Gastroesophageal sphincter (tissue), 4 donors: ENCODE results near the gene DUSP3. TPM values are rescaled to one million over a fixed set of nuclear protein-coding genes. Genes with fewer than 3 reads are reported as not detected.

Source experiments
- ATAC-seq: fragments of 150-250 bp; one replicate; pipeline ENCODE4 v1.9.1; 2016; ENCODE audit warnings: mild to moderate bottlenecking, moderate library complexity
- H3K27ac ChIP-seq, 4 donors: fragments of 200-600 bp; sonication (generic) in 3 of 4; 1 replicate in 3 of 4; 2 replicates in 1 of 4; pipeline ENCODE4 v1.5.1; 2016 to 2019
- H3K27me3 ChIP-seq: fragments of 200-600 bp; sonication (generic); one replicate; pipeline ENCODE4 v1.5.1; 2019
- H3K36me3 ChIP-seq, 2 donors: fragments of 200-600 bp; sonication (generic); one replicate each; pipeline ENCODE4 v1.5.1; 2019; ENCODE audit warnings: control low read depth in 1 of 2
- H3K4me1 ChIP-seq, 3 donors: fragments of 200-600 bp; sonication (generic); 1 replicate in 2 of 3; 2 replicates in 1 of 3; pipeline ENCODE4 v1.5.1; 2016 to 2019; ENCODE audit warnings: control low read depth in 2 of 3
- H3K4me3 ChIP-seq, 2 donors: fragments of 200-600 bp; sonication (generic); one replicate each; pipeline ENCODE4 v1.5.1; 2019; ENCODE audit warnings: mild to moderate bottlenecking in 1 of 2, moderate library complexity in 1 of 2
- H3K9me3 ChIP-seq, 3 donors: fragments of 200-600 bp; sonication (generic); one replicate each; pipeline ENCODE4 v1.5.1; 2017 to 2019; ENCODE audit warnings: control low read depth in 2 of 3
- EP300 ChIP-seq: sonication (generic); formaldehyde crosslinking; IDR thresholded peaks from one replicate; pipeline ENCODE4 v1.6.1; 2017; ENCODE audit warnings: antibody characterized with exemption, mild to moderate bottlenecking
- POLR2A ChIP-seq, 2 donors: fragments of 450-650 bp; IDR thresholded peaks; one replicate each; pipeline ENCODE4 v1.6.1; 2017; ENCODE audit warnings: antibody characterized with exemption in 2 of 2, mild to moderate bottlenecking in 2 of 2, moderate library complexity in 1 of 2
- POLR2AphosphoS5 ChIP-seq: sonication (generic); formaldehyde crosslinking; IDR thresholded peaks from one replicate; pipeline ENCODE4 v1.6.1; 2017; ENCODE audit warnings: antibody characterized with exemption
- WGBS, 2 donors: methylation state at CpG; one replicate each; pipeline ENCODE4 v1.1.5; 2018; ENCODE audit warnings: low coverage in 1 of 2; 5-methylcytosine and 5-hydroxymethylcytosine counted together
- total RNA-seq, 4 donors: library from RNA; depleted of rRNA; stranded (reverse); fragments of >200 nt; gene quantifications; one replicate each; pipeline ENCODE4 v1.1.0, GENCODE V29; 2016
- TF ChIP-seq, protein P1 (sequence below), 4 experiments: fragments of 200-600 bp in 2 of 4; fragments of 450-650 bp in 2 of 4; sonication (generic) in 1 of 4; IDR thresholded peaks; one replicate each; pipeline ENCODE4 v1.5.1; 2017 to 2019; ENCODE audit warnings: antibody characterized with exemption in 4 of 4, mild to moderate bottlenecking in 2 of 4, moderate library complexity in 2 of 4

The DUSP3 gene
- total RNA-seq, 4 donors from 2014 or later, result 127 to 228 (median 154) TPM

DNA sequence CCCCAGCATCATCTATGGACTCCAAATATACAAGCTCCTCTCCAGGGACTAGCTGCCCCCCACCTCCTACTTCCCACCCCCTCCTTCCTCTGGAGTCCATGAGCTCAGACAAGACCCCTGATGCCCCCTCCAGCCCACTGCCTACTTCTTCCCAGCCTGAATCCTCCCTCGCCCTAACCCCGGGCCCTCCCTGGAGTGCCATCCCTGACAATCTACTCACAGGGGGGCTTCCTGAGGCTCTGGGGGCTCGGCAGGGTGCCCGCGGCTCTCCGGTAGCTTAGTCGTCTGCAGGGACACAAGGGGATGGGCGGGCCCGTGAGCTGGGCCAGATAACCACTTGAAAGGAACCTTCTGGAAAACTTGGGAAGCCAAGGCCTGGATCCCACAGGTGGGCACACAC, 39.0 kb upstream of the DUSP3 start:
- TF ChIP-seq POLR2AphosphoS5 (no peak), EP300 (no peak), POLR2A (IDR thresholded peaks at IDR 0.05) (no peak)
- TF ChIP-seq, protein P1, sequence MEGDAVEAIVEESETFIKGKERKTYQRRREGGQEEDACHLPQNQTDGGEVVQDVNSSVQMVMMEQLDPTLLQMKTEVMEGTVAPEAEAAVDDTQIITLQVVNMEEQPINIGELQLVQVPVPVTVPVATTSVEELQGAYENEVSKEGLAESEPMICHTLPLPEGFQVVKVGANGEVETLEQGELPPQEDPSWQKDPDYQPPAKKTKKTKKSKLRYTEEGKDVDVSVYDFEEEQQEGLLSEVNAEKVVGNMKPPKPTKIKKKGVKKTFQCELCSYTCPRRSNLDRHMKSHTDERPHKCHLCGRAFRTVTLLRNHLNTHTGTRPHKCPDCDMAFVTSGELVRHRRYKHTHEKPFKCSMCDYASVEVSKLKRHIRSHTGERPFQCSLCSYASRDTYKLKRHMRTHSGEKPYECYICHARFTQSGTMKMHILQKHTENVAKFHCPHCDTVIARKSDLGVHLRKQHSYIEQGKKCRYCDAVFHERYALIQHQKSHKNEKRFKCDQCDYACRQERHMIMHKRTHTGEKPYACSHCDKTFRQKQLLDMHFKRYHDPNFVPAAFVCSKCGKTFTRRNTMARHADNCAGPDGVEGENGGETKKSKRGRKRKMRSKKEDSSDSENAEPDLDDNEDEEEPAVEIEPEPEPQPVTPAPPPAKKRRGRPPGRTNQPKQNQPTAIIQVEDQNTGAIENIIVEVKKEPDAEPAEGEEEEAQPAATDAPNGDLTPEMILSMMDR (IDR thresholded peaks at IDR 0.05), result no peak
- Histone ChIP-seq H3K36me3 (peaks cover 0 to 77% of the 10 kb centered on the region in 2 donors), H3K27me3 (no peaks in the 10 kb centered on the region), H3K27ac (no peak overlapping the region), H3K4me3 (no peak overlapping the region), H3K4me1 (peaks cover 0 to under 1% (median 0%) of the 10 kb centered on the region in 3 donors), H3K9me3 (no peaks in the 10 kb centered on the region)
- no peak for ATAC-seq
- 93% methylated on average over 2 of the region's 9 CpGs; no CpG with 5 or more reads in 1 of the 2 donors for WGBS, 2 donors

DNA sequence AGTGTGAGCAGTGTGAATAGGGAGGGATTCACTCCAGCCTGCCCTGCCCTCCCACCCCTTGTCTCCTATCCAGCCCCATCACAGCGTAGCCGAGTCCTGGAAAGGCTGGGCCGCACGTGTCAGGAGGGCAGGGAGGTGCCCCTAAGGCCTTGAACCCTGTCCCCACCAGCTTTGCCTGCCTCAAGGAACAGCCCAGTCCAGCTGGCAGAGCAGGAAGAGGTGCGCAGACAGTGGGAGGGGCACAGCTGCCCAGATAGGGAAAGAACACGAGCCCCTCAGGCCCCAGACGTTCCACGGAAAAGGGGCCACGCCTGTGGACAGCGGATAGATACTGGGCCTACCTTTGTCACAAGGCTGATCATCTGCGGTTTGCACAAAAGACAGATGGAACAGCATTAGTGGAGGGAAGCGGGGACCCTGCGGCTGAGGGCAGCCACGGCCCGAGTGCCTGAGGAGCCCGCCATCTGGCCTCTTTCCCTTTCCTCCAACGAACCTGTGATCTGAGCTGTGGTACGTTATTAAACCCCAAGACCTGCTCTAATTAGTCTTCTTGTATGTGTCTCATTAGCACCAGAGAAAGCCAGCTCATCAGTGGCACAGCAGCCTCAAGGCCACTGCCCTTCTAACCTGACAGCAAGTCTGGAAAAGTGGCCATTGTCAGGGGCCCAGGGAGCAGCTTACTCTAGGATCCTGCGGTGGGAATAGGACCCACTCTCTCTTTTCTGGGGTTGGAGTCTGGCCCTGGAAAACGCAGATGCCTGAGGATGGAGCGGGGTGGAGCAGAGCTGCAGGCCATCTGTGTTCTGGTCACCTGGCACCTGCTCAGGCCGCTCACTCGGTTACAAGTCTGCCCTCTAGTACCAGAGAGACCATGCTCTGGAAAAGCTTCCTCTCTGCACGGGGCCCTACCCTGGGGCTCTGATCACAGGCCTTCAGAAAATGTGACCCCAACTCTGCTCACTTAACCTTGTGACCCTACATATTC, 37.9 kb upstream of the DUSP3 start:
- H3K27ac ChIP-seq, result no peak overlapping the region
- 77 to 90% methylated on average over 2 to 3 of the region's 24 CpGs for WGBS, 2 donors
- peaks cover 0 to 84% of the 10 kb centered on the region in 2 donors for H3K36me3 ChIP-seq

DNA sequence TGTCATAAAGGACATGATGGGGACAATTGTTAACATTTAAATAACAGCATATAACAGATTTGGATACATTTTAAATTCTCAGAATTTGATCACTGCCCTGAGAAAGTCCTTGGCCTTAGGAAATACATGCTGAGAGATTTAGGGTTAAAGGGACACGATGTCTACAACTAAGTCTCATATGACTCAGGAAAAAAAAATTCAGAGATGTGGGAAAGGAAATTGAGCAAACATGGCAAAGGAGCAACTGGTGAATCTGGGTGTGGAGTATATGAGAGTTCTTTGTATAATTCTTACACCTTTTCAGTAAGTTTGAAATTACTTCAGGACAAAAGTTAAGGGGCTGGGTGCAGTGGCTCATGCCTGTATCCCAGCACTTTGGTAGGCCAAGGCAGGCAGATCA, 35.9 kb upstream of the DUSP3 start:
- no peaks in the 10 kb centered on the region for H3K4me1 ChIP-seq
- peaks cover 0 to 84% of the 10 kb centered on the region in 2 donors for H3K36me3 ChIP-seq
- ATAC-seq, result no peak
- WGBS, 2 donors, result 13 to 31% methylated on average over 1 of the region's 1 CpG
- no peak for TF ChIP-seq POLR2A (IDR thresholded peaks at IDR 0.05)
- TF ChIP-seq POLR2AphosphoS5, result no peak
- TF ChIP-seq EP300, result no peak
- TF ChIP-seq, protein P1 (IDR thresholded peaks at IDR 0.05), result no peak
- H3K27me3 ChIP-seq, result no peaks in the 10 kb centered on the region
- H3K9me3 ChIP-seq, result no peaks in the 10 kb centered on the region
- H3K27ac ChIP-seq, result no peak overlapping the region
- no peak overlapping the region for H3K4me3 ChIP-seq

More for the DNA sequence above, 37.9 kb upstream of the DUSP3 start:
- no peaks in the 10 kb centered on the region for H3K9me3 ChIP-seq
- TF ChIP-seq POLR2AphosphoS5 (no peak), POLR2A (IDR thresholded peaks at IDR 0.05) (no peak)
- H3K4me1 ChIP-seq, result no peaks in the 10 kb centered on the region
- no peak for ATAC-seq
- no peak overlapping the region for H3K4me3 ChIP-seq
- no peaks in the 10 kb centered on the region for H3K27me3 ChIP-seq

DNA sequence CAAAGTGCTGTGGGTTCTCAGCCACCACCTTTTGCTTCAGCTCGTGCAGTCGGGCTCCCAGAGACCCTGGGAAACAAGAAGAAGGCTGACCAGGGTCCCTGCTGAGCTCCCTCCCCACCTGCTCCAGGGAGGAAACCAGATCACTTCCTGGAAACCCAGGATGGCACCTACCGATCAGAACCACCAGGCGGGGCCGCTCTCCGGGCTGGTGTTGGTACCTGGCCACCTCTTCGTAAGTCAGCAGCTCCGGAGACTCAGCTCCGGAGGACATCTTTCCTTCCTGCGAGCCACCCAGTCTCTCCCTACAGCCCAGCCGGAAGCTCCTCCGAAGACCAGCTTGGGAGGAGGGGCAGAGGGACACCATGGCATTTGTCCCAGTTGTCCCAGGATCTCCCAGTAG, 35.2 kb upstream of the DUSP3 start:
- Histone ChIP-seq H3K27ac (no peak overlapping the region), H3K4me1 (no peaks in the 10 kb centered on the region), H3K4me3 (no peak overlapping the region), H3K36me3 (peaks cover 0 to 86% of the 10 kb centered on the region in 2 donors), H3K27me3 (no peaks in the 10 kb centered on the region), H3K9me3 (no peaks in the 10 kb centered on the region)
- TF ChIP-seq POLR2AphosphoS5, result no peak
- TF ChIP-seq EP300, result no peak
- TF ChIP-seq POLR2A (IDR thresholded peaks at IDR 0.05), result no peak
- TF ChIP-seq, protein P1 (IDR thresholded peaks at IDR 0.05), result no peak
- WGBS, 2 donors, result 90% methylated on average over 2 of the region's 12 CpGs; no CpG with 5 or more reads in 1 of the 2 donors
- no peak for ATAC-seq

DNA sequence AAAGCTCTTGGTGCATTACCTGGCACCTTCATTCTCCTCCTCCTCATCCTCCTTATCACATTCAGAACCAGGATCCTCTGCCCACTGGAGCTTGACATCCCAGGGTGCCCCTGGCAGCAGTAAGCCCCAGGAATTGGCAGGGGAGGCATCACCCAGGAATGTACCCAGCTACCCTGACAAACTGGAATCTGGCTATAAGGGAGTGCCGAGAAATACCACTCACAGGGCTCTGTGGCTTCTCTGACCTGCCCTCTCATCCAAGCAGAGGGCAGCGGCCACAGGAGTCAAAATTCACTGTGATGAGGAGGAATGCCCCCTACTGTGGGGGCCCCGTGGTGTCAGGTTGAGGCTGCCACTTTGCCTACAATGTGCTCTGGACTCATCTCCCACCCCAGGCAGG, 34.6 kb upstream of the DUSP3 start:
- WGBS, 2 donors, result 40% methylated on average over 1 of the region's 3 CpGs; no CpG with 5 or more reads in 1 of the 2 donors
- no peak for ATAC-seq
- Histone ChIP-seq H3K4me3 (no peak overlapping the region), H3K27me3 (no peaks in the 10 kb centered on the region), H3K27ac (no peak overlapping the region), H3K36me3 (peaks cover 0 to 86% of the 10 kb centered on the region in 2 donors), H3K4me1 (no peaks in the 10 kb centered on the region), H3K9me3 (no peaks in the 10 kb centered on the region)
- TF ChIP-seq POLR2A (IDR thresholded peaks at IDR 0.05), result no peak
- TF ChIP-seq, protein P1 (IDR thresholded peaks at IDR 0.05), result no peak
- no peak for TF ChIP-seq POLR2AphosphoS5
- TF ChIP-seq EP300, result no peak
